ENCODE results near the gene RUNX1. TPM values are rescaled to one million over a fixed set of nuclear protein-coding genes. Genes with fewer than 3 reads are reported as not detected.
A peak's percentile ranks its signal among the peaks of the same experiment; 100 is the strongest.

Gene RUNX1
- total RNA-seq, 4 donors from 2014 or later, result 2.9 to 18.7 (median 7.7) TPM

DNA sequence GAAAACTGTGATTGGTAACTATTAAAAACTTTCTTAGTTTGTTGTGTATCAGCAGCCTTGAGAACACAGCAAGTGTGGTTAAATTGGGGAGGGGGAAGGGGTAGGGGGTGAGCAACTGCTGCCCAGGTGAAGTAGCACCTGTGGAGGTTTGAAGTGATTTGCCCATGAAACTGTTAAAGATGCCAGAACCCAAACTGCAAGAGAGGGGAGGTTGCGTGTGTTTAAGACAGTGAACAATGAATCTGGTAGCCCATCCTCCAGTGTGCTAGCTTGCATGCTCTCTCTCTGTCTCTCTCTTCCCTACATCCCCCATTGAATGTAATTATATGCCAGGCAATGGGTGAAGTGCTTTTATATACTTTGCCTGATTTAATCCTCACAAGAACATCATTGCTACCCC is 154.7 kb downstream of the RUNX1 start:
- intact Hi-C loops (cut with DNase I), result loop anchor here (10.0 kb wide), 1 partner anchor 1130 kb away; no protein-coding TSS in a partner anchor
- Histone ChIP-seq H3K27me3 (peaks cover 12% of the 10 kb centered on the region), H3K36me3 (no peaks in the 10 kb centered on the region), H3K27ac (no peak overlapping the region), H3K4me3 (replicated peaks in 1 of 3) (no peak overlapping the region), H3K4me1 (peaks cover 3 to 12% of the 10 kb centered on the region in 2 donors), H3K9me3 (no peaks in the 10 kb centered on the region)
- no peak for TF ChIP-seq POLR2A (IDR thresholded peaks at IDR 0.05)
- TF ChIP-seq, protein P1, sequence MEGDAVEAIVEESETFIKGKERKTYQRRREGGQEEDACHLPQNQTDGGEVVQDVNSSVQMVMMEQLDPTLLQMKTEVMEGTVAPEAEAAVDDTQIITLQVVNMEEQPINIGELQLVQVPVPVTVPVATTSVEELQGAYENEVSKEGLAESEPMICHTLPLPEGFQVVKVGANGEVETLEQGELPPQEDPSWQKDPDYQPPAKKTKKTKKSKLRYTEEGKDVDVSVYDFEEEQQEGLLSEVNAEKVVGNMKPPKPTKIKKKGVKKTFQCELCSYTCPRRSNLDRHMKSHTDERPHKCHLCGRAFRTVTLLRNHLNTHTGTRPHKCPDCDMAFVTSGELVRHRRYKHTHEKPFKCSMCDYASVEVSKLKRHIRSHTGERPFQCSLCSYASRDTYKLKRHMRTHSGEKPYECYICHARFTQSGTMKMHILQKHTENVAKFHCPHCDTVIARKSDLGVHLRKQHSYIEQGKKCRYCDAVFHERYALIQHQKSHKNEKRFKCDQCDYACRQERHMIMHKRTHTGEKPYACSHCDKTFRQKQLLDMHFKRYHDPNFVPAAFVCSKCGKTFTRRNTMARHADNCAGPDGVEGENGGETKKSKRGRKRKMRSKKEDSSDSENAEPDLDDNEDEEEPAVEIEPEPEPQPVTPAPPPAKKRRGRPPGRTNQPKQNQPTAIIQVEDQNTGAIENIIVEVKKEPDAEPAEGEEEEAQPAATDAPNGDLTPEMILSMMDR (IDR thresholded peaks at IDR 0.05), result no peak
- DNase-seq, result no peak
- WGBS, 2 donors, result 93 to 96% methylated on average over 1 of the region's 1 CpG

DNA sequence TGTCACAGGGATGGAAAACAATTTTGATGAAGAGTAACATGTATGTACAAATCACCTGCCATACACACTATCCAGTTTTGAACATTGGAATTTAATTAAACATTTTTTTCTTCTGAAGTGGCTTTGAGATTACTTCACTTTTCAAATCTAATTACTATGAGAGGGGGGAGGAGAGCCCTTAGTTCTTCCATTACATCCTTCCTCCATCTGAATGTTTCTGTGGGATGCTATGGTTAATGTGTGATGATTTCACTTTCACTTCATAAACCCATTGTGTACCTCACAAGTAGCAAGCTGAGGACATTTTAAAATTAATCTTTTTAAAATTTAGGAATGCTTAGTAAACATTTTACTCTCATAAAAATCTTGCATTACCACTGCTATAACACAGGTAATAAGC is 156.9 kb downstream of the RUNX1 start:
- Histone ChIP-seq H3K27ac (no peak overlapping the region), H3K4me3 (replicated peaks in 1 of 3) (no peak overlapping the region)

DNA sequence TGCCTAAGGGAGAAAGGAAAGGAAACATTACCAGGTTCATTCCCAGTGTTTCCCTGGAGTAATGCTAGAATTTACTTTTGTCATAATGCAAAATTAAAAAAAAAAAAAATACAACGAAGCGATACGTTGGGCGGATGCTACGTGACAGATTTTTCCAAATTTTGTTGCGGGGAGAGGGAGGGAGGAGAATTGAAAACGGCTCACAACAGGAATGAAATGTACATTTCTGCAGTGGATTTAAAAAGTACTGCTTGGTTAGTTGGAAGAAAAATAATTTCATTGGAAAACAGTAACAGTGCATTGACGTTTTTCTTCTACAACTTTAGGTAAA is 157.5 kb downstream of the RUNX1 start:
- H3K9me3 ChIP-seq, result no peaks in the 10 kb centered on the region
- intact Hi-C loops (cut with DNase I), result loop anchor here (10.0 kb wide), 1 partner anchor 1133 kb away; no protein-coding TSS in a partner anchor
- peak overlapping the region in 1 of 3 donors; percentile 92 for H3K27ac ChIP-seq
- DNase-seq, result no peak
- H3K4me1 ChIP-seq, result peaks cover 11 to 23% of the 10 kb centered on the region in 2 donors
- no peaks in the 10 kb centered on the region for H3K36me3 ChIP-seq
- peak overlapping the region in 1 of 3 donors; percentile 2 for H3K4me3 ChIP-seq (replicated peaks in 1 of 3)
- peaks cover 21% of the 10 kb centered on the region for H3K27me3 ChIP-seq
- no peak for TF ChIP-seq POLR2A (IDR thresholded peaks at IDR 0.05)
- TF ChIP-seq, protein P1 (IDR thresholded peaks at IDR 0.05), result no peak
- 19% methylated on average over 8 of the region's 8 CpGs for WGBS, 2 donors

More for the DNA sequence above, 156.9 kb downstream of the RUNX1 start:
- no peaks in the 10 kb centered on the region for H3K9me3 ChIP-seq
- H3K4me1 ChIP-seq, result peaks cover 11 to 18% of the 10 kb centered on the region in 2 donors
- H3K36me3 ChIP-seq, result no peaks in the 10 kb centered on the region
- intact Hi-C loops (cut with DNase I), result loop anchor here (10.0 kb wide), 1 partner anchor 1133 kb away; no protein-coding TSS in a partner anchor
- TF ChIP-seq POLR2A (IDR thresholded peaks at IDR 0.05), result no peak
- TF ChIP-seq, protein P1 (IDR thresholded peaks at IDR 0.05), result no peak
- no peak for DNase-seq
- H3K27me3 ChIP-seq, result peaks cover 14% of the 10 kb centered on the region

DNA sequence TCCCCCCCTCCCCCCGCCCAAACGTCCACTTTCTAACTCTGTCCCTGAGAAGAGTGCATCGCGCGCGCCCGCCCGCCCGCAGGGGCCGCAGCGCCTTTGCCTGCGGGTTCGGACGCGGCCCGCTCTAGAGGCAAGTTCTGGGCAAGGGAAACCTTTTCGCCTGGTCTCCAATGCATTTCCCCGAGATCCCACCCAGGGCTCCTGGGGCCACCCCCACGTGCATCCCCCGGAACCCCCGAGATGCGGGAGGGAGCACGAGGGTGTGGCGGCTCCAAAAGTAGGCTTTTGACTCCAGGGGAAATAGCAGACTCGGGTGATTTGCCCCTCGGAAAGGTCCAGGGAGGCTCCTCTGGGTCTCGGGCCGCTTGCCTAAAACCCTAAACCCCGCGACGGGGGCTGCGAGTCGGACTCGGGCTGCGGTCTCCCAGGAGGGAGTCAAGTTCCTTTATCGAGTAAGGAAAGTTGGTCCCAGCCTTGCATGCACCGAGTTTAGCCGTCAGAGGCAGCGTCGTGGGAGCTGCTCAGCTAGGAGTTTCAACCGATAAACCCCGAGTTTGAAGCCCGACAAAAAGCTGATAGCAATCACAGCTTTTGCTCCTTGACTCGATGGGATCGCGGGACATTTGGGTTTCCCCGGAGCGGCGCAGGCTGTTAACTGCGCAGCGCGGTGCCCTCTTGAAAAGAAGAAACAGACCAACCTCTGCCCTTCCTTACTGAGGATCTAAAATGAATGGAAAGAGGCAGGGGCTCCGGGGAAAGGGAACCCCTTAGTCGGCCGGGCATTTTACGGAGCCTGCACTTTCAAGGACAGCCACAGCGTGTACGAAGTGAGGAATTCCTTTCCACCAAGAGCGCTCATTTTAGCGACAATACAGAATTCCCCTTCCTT is 158.1 kb downstream of the RUNX1 start:
- no peak for TF ChIP-seq POLR2A (IDR thresholded peaks at IDR 0.05)
- TF ChIP-seq, protein P1 (IDR thresholded peaks at IDR 0.05), result no peak
- peaks cover 27% of the 10 kb centered on the region for H3K27me3 ChIP-seq
- H3K4me3 ChIP-seq (replicated peaks in 1 of 3), result peak overlapping the region in 1 of 3 donors; percentile 2
- no peak for DNase-seq
- intact Hi-C loops (cut with DNase I), result loop anchor here (10.0 kb wide), 1 partner anchor 1134 kb away; no protein-coding TSS in a partner anchor
- peaks cover 11 to 29% of the 10 kb centered on the region in 2 donors for H3K4me1 ChIP-seq
- 15 to 19% methylated on average over 41 to 43 of the region's 60 CpGs for WGBS, 2 donors
- H3K36me3 ChIP-seq, result no peaks in the 10 kb centered on the region
- peak overlapping the region in 1 of 3 donors; percentile 92 for H3K27ac ChIP-seq
- H3K9me3 ChIP-seq, result no peaks in the 10 kb centered on the region

DNA sequence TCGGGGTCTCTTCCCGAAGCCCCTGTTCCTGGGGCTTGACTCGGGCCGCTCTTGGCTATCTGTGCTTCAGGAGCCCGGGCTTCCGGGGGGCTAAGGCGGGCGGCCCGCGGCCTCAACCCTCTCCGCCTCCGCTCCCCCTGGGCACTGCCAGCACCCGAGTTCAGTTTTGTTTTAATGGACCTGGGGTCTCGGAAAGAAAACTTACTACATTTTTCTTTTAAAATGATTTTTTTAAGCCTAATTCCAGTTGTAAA is 158.7 kb downstream of the RUNX1 start:
- 14 to 15% methylated on average over 14 of the region's 14 CpGs for WGBS, 2 donors
- TF ChIP-seq POLR2A (IDR thresholded peaks at IDR 0.05), result no peak
- TF ChIP-seq, protein P1 (IDR thresholded peaks at IDR 0.05), result no peak
- intact Hi-C loops (cut with DNase I), result loop anchor here (10.0 kb wide), 1 partner anchor 1134 kb away; no protein-coding TSS in a partner anchor

More for the DNA sequence above, 158.7 kb downstream of the RUNX1 start:
- Histone ChIP-seq H3K4me3 (replicated peaks in 1 of 3) (peak overlapping the region in 1 of 3 donors; percentile 74), H3K4me1 (peaks cover 11 to 32% of the 10 kb centered on the region in 2 donors), H3K36me3 (no peaks in the 10 kb centered on the region), H3K27ac (peak overlapping the region in 2 of 3 donors; percentile 74 to 92), H3K27me3 (peaks cover 29% of the 10 kb centered on the region), H3K9me3 (no peaks in the 10 kb centered on the region)
- no peak for DNase-seq
